Nephron progenitor cell (in vitro differentiated cells): ENCODE measurements around the gene BSPRY.

Source experiments
- DNase-seq: peaks from one replicate; pipeline ENCODE4 v3.0.0; 2021
- H3K27ac Mint-ChIP-seq: 2 replicates; pipeline ENCODE4 v1.8.0; 2021; ENCODE audit warnings: mild to moderate bottlenecking, moderate library complexity, mixed read lengths
- H3K27me3 Mint-ChIP-seq: 2 replicates; pipeline ENCODE4 v1.8.0; 2021; ENCODE audit warnings: mild to moderate bottlenecking, low read depth, mixed read lengths; ENCODE audit not compliant: poor library complexity
- H3K36me3 Mint-ChIP-seq: 2 replicates; pipeline ENCODE4 v1.8.0; 2021; ENCODE audit warnings: low read depth, mixed read lengths
- H3K4me1 Mint-ChIP-seq: 2 replicates; pipeline ENCODE4 v1.8.0; 2021; ENCODE audit warnings: mixed read lengths
- H3K4me3 Mint-ChIP-seq: 2 replicates; pipeline ENCODE4 v1.8.0; 2021; ENCODE audit warnings: mild to moderate bottlenecking, moderate library complexity, mixed read lengths
- H3K9me3 Mint-ChIP-seq: 2 replicates; pipeline ENCODE4 v1.8.0; 2021; ENCODE audit warnings: mild to moderate bottlenecking, moderate library complexity, mixed read lengths
- CTCF ChIP-seq: fragments of 200-600 bp; sonication (generic); IDR thresholded peaks from 2 replicates; pipeline ENCODE4 v1.5.0; 2021; ENCODE audit warnings: antibody characterized with exemption

The BSPRY gene

DNA sequence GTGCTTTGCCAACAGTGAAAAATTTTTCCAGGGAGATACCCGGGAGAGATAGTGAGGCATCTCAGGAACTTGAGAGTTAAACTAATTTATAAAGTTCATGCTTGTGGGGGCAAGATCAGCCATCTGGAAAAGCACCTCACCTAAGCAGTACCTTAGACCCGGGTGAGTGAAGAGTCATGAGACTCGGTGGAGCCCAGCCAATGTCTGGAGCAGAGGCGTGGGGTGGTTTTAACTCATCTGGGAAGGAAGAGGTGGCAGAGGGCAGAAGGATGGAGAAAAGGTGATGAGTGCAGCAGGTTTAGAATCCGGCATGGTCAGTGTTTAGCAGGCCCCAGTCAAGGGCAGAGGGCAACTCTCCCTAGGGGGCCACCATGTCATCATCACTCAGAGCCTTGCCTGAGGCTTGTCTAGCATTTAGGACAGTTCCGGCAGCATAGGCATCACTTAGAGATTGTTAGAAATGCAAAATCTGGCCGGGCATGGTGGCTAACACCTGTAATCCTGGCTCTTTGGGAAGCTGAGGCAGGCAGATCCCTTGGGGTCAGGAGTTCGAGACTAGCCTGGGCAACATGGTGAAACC lies 41.9 kb upstream of the BSPRY start:
- peak; percentile 36 for DNase-seq
- Mint-ChIP-seq H3K9me3 (no peaks in the 10 kb centered on the region), H3K4me3 (no peak overlapping the region), H3K4me1 (peaks cover 47% of the 10 kb centered on the region), H3K27me3 (peaks cover 6% of the 10 kb centered on the region), H3K27ac (no peak overlapping the region), H3K36me3 (no peaks in the 10 kb centered on the region)
- TF ChIP-seq CTCF: no peak

DNA sequence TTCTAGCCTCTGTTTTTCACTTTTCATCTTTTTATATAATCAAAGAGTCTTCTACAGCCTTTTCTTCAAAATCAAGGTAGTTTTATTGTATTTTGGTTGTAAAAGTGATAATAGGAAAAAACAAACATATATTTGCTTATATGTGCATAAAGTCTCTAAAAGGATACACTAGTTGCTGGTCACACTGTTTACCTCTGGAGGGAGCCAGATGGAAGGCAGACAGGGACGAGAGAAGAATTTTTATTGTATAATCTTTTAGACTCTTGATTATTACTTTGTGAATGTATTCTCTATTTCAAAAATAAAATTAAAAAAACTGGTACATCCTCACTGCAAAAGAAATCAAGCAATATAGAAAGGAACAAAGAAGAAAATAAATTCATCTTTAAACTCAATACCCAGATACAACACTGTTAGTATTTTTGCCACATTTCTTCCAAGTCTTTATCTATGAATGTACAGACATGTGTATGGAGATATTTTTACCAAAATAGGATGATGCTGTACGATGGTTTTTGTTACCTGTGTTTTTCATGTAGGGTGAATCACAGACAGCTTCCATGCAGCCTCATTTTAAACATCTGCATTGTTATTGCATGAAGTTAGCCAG lies 40.0 kb upstream of the BSPRY start:
- H3K27me3 Mint-ChIP-seq: peaks cover 6% of the 10 kb centered on the region
- peak; percentile 60 for TF ChIP-seq CTCF
- no peak overlapping the region for H3K27ac Mint-ChIP-seq
- H3K9me3 Mint-ChIP-seq: no peaks in the 10 kb centered on the region
- no peak overlapping the region for H3K4me3 Mint-ChIP-seq
- H3K4me1 Mint-ChIP-seq: peaks cover 30% of the 10 kb centered on the region
- DNase-seq: no peak
- no peaks in the 10 kb centered on the region for H3K36me3 Mint-ChIP-seq

- DNase-seq: no peak
- peaks cover 5% of the 10 kb centered on the region for H3K27me3 Mint-ChIP-seq
- no peak for TF ChIP-seq CTCF
- no peaks in the 10 kb centered on the region for H3K9me3 Mint-ChIP-seq
- H3K27ac Mint-ChIP-seq: no peak overlapping the region
- H3K4me3 Mint-ChIP-seq: no peak overlapping the region
- no peaks in the 10 kb centered on the region for H3K36me3 Mint-ChIP-seq
- peaks cover 19% of the 10 kb centered on the region for H3K4me1 Mint-ChIP-seq
These were observed 38.8 kb upstream of the BSPRY start for GRCh38 chr9:113310538-113310937.

DNA sequence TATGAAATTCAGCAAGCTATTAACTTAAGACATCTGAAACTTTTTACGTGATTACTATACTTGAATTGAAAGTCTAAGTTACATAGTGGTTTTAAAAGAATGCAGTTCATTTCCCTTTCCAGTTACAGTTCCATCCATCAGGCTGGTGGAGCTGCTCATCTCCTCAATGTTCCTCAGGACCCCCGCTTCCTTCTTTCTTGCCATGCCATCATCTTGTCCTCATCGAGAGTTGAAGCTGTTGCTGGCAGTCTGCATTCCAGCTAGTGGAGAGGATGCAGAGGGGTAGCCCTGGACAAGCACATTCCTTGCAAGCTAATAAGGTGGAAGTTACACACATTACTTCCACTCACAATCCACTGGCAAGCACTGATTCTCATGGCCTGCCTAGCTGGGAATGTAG lies 37.4 kb upstream of the BSPRY start:
- H3K36me3 Mint-ChIP-seq: no peaks in the 10 kb centered on the region
- DNase-seq: no peak
- peaks cover 6% of the 10 kb centered on the region for H3K27me3 Mint-ChIP-seq
- no peaks in the 10 kb centered on the region for H3K9me3 Mint-ChIP-seq
- H3K4me1 Mint-ChIP-seq: peaks cover 9% of the 10 kb centered on the region
- no peak overlapping the region for H3K27ac Mint-ChIP-seq
- no peak overlapping the region for H3K4me3 Mint-ChIP-seq
- TF ChIP-seq CTCF: no peak

DNA sequence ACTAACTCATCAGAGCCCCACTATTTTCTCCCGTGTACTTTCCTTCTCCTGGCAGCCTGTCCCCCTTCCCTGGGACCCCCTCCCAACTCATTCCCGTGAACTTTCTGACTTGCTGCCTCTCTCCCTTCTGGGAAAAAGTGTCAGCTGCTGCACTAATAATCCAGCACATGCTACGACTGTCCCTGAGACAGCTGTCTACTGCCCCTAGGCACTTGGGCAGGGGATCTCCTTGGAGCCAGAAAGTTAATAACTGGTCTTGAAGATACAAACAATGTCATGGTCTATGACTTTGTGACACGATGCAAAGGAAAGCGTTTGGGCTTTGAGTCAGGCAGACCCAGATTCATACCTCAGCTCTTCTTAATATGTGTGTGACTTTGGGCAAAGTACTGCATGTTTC lies 36.1 kb upstream of the BSPRY start:
- Mint-ChIP-seq H3K27me3 (peaks cover 11% of the 10 kb centered on the region), H3K4me3 (no peak overlapping the region), H3K9me3 (no peaks in the 10 kb centered on the region), H3K27ac (peak overlapping the region; percentile 58), H3K36me3 (no peaks in the 10 kb centered on the region), H3K4me1 (no peaks in the 10 kb centered on the region)
- DNase-seq: no peak
- TF ChIP-seq CTCF: no peak

DNA sequence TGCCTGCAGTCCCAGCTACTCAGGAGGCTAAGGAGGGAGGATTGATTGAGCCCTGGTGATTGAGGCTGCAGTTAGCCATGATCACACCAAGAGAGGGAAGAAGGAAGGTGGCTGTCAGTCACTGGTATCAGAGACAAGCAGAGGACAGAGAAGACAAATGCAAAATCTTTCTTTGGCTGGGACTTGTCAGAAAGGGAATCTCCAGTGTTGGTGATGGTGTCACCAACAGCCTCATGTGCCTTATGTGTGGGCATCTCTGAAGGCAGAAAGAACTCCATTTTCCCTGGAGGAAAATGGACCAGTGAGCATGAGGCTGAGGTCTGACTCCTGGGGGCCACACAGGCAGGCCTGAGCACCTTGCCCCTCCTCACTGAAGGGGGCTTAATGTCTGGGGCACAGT lies 34.1 kb upstream of the BSPRY start:
- Mint-ChIP-seq H3K27ac (no peak overlapping the region), H3K27me3 (peaks cover 19% of the 10 kb centered on the region), H3K4me3 (no peak overlapping the region), H3K4me1 (no peaks in the 10 kb centered on the region), H3K9me3 (no peaks in the 10 kb centered on the region), H3K36me3 (no peaks in the 10 kb centered on the region)
- TF ChIP-seq CTCF: no peak
- DNase-seq: no peak
